ENCODE measurements around the gene SLC37A1.

The SLC37A1 gene

DNA sequence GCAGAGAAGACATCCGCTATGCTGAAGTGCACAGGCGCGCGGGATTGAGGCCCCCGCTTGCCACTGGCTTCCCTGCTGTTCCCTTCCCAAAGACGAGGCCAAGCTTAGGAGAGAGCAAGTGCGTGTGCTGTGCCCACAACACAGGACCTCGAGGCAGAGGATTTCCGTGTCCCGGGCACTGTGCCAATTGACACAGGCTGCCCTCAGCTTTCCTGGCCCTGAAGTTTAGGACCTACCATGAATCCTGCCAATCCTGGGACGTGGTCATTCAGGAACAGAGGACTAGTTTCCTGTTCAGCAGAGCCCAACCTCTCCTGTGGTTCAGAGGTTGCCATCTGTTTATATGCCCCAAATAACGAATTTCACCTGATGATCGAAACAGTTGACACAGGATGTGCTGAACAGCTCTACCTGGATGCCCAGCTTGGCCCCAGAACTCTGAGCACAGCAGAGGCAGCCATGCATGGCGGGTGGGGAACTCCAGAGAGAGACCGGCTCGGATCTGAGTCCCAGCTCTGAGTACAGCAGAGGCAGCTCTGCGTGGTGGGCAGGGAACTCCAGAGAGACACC, 22.0 kb downstream of the SLC37A1 start:
- Mint-ChIP-seq H3K36me3 (ENCODE audit: low read depth) (peaks cover 20% of the 10 kb centered on the region), H3K27me3 (no peaks in the 10 kb centered on the region), H3K9me3 (no peaks in the 10 kb centered on the region), H3K4me3 (no peak overlapping the region), H3K27ac (peak overlapping the region; percentile 26), H3K4me1 (ENCODE audit: low read depth) (peaks cover 27% of the 10 kb centered on the region)

DNA sequence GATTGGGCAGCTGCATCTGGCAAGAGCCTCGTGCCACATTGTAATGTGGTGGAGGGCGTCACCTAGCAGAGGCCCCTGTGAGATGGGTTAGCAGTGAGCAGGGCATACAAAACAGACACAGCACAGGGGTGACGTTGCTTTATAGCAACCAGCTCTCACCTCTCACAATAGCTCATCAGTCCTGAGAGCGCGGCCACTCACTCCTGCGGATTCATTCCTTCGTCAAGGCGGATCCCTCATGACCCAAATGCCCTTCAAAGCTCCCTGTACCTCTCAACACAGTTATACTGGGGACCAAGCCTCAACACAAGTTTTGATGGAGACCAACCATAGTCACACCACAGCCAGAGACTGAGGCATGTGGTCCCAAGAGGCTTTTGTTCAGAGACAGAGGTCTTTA, 22.9 kb downstream of the SLC37A1 start:
- no peak overlapping the region for H3K27ac Mint-ChIP-seq
- H3K36me3 Mint-ChIP-seq (ENCODE audit: low read depth), result peaks cover 20% of the 10 kb centered on the region
- H3K27me3 Mint-ChIP-seq, result no peaks in the 10 kb centered on the region
- H3K4me1 Mint-ChIP-seq (ENCODE audit: low read depth), result peaks cover 26% of the 10 kb centered on the region
- no peak overlapping the region for H3K4me3 Mint-ChIP-seq
- H3K9me3 Mint-ChIP-seq, result no peaks in the 10 kb centered on the region

DNA sequence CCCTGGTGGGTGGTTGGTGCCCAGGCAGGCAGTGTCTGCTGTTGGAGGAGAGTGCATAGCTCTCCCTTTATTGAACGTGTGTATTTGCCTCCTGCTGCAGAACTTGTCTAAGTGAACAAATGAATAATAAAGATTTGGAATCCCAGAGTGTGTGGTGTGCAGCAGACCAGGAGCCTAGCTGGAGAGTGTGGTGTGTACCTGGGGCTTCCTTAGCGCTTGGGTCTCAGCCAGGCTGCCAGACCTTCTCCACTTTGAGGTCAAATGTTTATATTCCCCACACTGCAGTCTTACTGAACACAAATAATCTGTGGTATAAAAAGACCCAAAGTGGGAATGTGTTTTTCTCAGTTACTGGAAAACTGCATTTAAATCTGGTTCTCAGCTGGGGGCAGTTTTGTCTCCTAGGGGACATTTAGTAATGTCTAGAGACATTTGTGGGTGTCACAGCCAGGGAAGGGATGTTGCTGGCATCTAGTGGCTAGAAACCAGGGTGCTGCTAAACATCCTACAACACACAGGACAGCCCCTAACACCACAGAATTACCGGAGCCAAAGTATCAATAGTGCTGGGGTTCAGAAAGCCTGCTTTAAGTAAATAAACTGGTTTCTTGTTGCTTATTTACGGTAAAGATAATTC, 23.6 kb downstream of the SLC37A1 start:
- H3K27me3 Mint-ChIP-seq, result no peaks in the 10 kb centered on the region
- no peak overlapping the region for H3K27ac Mint-ChIP-seq
- peaks cover 26% of the 10 kb centered on the region for H3K4me1 Mint-ChIP-seq (ENCODE audit: low read depth)
- peaks cover 20% of the 10 kb centered on the region for H3K36me3 Mint-ChIP-seq (ENCODE audit: low read depth)
- no peak overlapping the region for H3K4me3 Mint-ChIP-seq
- H3K9me3 Mint-ChIP-seq, result no peaks in the 10 kb centered on the region

DNA sequence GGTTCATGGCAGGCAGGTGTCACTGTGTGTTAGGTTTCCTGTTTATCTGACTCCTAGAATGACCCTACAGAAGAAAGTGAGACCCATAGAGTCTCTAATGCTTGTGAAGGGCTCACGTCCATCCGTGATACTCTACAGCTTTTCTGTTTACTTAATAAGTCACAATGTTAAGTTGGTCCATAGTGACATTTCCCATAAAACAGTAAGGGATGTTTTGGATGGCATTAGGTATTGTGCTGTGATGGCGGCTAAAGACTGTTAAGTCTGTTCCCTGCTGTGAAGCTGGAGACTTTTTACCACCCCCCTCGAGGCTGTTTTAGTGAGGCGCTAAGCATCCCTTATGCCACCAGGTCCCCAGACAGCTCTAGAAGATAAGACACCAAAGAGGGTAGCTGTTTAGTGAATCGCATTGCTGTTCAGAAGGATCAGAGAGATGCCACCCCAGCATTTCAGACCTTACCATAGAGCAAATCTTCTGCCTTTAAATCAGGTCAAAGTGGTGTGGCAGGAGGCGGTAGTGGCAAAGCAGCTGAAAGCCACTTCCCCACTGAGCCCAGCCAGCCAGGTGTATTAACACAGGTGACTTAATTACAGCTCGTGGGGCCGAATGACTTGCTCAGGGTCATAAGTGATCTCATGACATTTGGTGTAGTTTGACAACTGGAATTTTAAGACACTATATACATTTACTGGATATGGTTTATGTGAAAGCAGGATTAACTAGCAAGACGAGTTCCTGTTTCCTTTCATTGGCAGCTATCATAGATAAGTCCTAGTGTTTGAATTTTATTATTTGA, 25.0 kb downstream of the SLC37A1 start:
- Mint-ChIP-seq H3K36me3 (ENCODE audit: low read depth) (peaks cover 29% of the 10 kb centered on the region), H3K27ac (no peak overlapping the region), H3K4me1 (ENCODE audit: low read depth) (peaks cover 22% of the 10 kb centered on the region)

DNA sequence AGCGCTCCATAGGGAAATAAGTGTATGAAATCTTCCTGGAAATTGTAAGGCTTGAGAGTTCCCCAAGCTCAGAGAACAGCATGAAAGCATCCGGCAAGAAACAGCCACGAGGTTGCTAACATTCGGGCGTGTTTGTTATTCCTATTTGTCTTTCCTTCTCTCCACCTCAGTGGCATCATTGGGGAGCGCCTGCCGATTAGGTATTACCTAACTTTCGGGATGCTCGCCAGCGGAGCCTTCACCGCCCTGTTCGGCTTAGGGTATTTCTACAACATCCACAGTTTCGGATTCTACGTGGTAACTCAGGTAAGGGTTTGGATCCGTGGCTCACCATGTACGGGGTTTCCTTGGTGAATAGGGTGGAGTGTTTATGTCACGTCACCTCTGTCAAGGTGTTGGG, 25.7 kb downstream of the SLC37A1 start:
- H3K4me1 Mint-ChIP-seq (ENCODE audit: low read depth), result peaks cover 15% of the 10 kb centered on the region
- peaks cover 30% of the 10 kb centered on the region for H3K36me3 Mint-ChIP-seq (ENCODE audit: low read depth)
- H3K27ac Mint-ChIP-seq, result no peak overlapping the region
- no peaks in the 10 kb centered on the region for H3K27me3 Mint-ChIP-seq
- no peak overlapping the region for H3K4me3 Mint-ChIP-seq
- H3K9me3 Mint-ChIP-seq, result no peaks in the 10 kb centered on the region

More for the DNA sequence above, 25.0 kb downstream of the SLC37A1 start:
- Mint-ChIP-seq H3K27me3 (no peaks in the 10 kb centered on the region), H3K4me3 (no peak overlapping the region), H3K9me3 (no peaks in the 10 kb centered on the region)

DNA sequence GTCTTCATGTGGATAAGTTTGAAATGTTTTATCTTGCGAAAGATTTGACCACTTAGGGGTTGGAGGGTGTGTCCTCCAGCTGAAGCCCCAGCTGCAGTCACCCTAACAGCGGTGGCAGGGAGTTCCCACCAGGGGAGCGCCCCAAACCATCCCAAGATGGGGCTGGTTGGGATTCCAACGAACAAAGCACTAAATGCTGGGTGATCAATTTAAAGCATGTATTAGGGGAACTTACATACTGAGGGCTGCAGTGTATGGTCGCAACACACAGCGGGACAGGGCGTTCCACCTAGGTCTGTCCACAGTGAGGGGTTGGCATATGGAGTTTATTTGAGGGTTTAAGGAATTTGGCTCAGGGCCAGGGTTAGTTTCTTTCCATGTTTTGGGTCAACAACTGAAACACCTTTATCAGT, 26.3 kb downstream of the SLC37A1 start:
- Mint-ChIP-seq H3K27ac (no peak overlapping the region), H3K36me3 (ENCODE audit: low read depth) (peaks cover 28% of the 10 kb centered on the region), H3K4me1 (ENCODE audit: low read depth) (peaks cover 9% of the 10 kb centered on the region), H3K4me3 (no peak overlapping the region), H3K27me3 (no peaks in the 10 kb centered on the region), H3K9me3 (no peaks in the 10 kb centered on the region)

DNA sequence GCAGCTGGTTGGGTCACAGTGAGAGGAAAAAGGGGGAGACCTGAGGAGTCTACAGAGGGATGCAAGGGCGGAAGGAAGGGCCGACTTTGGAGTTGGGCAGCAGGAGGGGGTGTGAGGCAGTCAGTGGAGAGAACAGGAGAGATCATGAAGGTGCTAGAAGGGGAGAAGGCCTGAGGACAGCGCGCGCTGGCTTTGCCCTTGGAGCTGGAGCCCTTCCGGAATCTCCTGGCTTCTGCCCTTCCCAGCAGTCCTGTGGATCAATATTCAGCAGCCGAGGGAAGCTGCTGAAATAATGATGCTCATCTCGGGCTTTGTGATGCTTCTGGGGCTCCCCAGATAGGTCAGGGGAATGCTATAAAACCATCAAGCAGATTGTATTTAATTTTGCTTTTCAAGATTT, 26.7 kb downstream of the SLC37A1 start:
- Mint-ChIP-seq H3K36me3 (ENCODE audit: low read depth) (peaks cover 27% of the 10 kb centered on the region), H3K4me1 (ENCODE audit: low read depth) (peaks cover 7% of the 10 kb centered on the region), H3K27ac (no peak overlapping the region), H3K9me3 (no peaks in the 10 kb centered on the region), H3K27me3 (no peaks in the 10 kb centered on the region), H3K4me3 (no peak overlapping the region)

DNA sequence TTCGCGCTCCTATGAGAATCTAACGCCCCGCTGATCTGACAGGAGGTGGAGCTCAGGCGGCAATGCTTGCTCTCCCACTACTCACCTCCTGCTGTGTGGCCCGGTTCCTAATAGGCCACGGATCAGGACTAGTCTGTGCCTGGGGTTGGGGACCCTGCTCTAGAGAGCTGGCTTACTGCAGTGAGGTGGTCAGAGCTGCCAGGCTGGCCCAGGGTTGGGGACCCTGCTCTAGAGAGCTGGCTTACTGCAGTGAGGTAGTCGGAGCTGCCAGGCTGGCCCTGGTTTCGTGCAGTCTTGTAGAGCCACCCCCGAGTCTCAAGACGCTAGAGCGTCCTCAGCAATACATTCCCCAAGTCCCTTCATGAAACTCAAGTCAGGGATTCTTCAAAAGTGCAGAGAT, 27.5 kb downstream of the SLC37A1 start:
- Mint-ChIP-seq H3K27me3 (no peaks in the 10 kb centered on the region), H3K27ac (no peak overlapping the region), H3K4me1 (ENCODE audit: low read depth) (peaks cover 4% of the 10 kb centered on the region), H3K9me3 (no peaks in the 10 kb centered on the region), H3K36me3 (ENCODE audit: low read depth) (peaks cover 33% of the 10 kb centered on the region), H3K4me3 (no peak overlapping the region)

DNA sequence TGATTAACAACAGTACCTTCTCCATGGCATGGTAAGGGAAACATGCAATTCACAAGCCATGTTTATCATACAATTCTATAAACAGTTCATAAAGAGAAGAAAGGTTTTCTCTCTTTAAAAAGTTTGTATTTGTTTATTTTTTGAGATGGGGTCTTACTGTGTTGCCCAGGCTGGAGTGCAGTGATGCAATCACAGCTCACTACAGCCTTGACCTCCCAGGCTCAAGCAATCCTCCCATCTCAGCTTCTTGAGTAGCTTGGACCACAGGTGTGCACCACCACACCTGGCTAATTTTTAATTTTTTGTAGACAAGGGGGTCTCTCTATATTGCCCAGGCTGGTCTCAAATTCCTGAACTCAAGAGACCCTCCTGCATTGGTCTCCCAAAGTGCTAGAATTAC, 28.0 kb downstream of the SLC37A1 start:
- peaks cover 36% of the 10 kb centered on the region for H3K36me3 Mint-ChIP-seq (ENCODE audit: low read depth)
- H3K4me1 Mint-ChIP-seq (ENCODE audit: low read depth), result peaks cover 4% of the 10 kb centered on the region
- H3K4me3 Mint-ChIP-seq, result no peak overlapping the region
- H3K27me3 Mint-ChIP-seq, result no peaks in the 10 kb centered on the region
- H3K9me3 Mint-ChIP-seq, result no peaks in the 10 kb centered on the region
- H3K27ac Mint-ChIP-seq, result no peak overlapping the region

DNA sequence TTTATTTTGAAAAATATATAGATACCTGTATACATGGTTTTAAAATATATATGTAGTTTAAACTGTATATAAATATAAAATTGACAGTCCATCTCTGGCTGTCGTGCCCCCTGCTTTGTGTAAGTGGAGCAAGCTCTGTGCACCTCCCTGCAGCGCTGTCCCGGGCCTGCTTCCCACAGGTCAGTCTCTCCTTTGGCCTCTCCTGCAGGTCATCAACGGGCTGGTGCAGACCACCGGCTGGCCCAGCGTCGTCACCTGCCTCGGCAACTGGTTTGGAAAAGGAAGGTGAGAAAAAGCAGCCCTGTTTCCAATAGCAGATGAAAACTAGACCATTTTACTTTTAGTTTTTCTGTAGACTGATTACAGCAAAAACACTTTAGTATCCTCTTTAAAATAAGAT, 28.5 kb downstream of the SLC37A1 start:
- H3K27me3 Mint-ChIP-seq, result no peaks in the 10 kb centered on the region
- peaks cover 1% of the 10 kb centered on the region for H3K4me1 Mint-ChIP-seq (ENCODE audit: low read depth)
- H3K27ac Mint-ChIP-seq, result no peak overlapping the region
- H3K4me3 Mint-ChIP-seq, result no peak overlapping the region
- peaks cover 36% of the 10 kb centered on the region for H3K36me3 Mint-ChIP-seq (ENCODE audit: low read depth)
- H3K9me3 Mint-ChIP-seq, result no peaks in the 10 kb centered on the region

DNA sequence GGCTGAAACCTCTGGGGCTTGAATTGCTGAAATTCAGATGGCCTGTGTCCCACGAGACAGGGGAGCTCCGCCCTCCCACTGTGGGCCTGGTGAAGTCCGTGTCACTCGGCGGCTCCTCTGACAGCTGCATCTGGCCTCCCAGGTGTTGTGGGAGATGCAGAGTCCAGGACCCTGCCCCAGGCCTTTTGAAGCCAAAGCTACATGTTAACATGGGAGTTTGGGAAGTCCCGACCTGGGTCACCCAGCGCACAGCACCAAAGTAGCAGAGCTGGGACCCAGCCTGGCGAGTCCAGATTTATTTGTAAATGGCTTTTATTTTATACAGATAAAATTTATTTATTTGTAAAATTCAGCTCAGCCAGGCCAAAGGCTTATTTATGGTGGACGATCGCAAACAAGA, 28.9 kb downstream of the SLC37A1 start:
- no peak overlapping the region for H3K27ac Mint-ChIP-seq
- no peaks in the 10 kb centered on the region for H3K27me3 Mint-ChIP-seq
- H3K9me3 Mint-ChIP-seq, result no peaks in the 10 kb centered on the region
- H3K4me3 Mint-ChIP-seq, result no peak overlapping the region
- peaks cover 36% of the 10 kb centered on the region for H3K36me3 Mint-ChIP-seq (ENCODE audit: low read depth)
- no peaks in the 10 kb centered on the region for H3K4me1 Mint-ChIP-seq (ENCODE audit: low read depth)

DNA sequence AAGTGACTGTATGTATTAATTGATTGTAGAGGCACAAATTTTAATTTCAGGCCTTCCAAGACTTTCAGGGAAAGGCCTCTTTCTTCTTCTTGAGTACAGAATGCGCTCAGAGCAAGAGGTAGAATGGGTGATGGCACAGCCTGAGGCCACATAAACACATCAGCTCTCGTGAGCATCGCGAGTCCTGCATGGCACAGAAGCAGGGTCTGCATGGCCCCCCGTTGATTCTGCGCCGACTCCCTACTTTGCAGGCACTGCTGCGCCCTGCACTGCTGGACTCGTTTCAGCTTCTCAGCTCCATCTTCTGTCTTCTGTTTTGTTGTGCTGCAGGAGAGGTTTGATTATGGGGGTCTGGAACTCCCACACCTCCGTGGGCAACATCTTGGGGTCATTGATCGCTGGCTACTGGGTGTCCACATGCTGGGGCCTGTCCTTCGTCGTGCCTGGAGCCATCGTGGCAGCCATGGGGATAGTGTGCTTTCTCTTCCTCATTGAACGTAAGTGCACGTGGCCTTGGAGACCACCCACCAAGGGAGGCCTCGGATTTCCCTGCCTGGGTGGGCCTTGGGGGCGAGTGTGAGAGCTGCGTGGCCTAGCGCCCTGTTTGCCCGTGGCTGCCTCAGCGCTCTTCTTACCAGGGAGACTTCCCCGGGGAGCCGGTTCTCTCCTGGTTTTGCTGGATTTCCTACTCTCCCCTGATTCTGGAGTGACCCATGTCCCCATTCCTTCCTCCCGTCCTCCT, 29.6 kb downstream of the SLC37A1 start:
- Mint-ChIP-seq H3K4me1 (ENCODE audit: low read depth) (no peaks in the 10 kb centered on the region), H3K9me3 (no peaks in the 10 kb centered on the region), H3K27me3 (no peaks in the 10 kb centered on the region), H3K36me3 (ENCODE audit: low read depth) (peaks cover 43% of the 10 kb centered on the region), H3K4me3 (no peak overlapping the region), H3K27ac (no peak overlapping the region)

DNA sequence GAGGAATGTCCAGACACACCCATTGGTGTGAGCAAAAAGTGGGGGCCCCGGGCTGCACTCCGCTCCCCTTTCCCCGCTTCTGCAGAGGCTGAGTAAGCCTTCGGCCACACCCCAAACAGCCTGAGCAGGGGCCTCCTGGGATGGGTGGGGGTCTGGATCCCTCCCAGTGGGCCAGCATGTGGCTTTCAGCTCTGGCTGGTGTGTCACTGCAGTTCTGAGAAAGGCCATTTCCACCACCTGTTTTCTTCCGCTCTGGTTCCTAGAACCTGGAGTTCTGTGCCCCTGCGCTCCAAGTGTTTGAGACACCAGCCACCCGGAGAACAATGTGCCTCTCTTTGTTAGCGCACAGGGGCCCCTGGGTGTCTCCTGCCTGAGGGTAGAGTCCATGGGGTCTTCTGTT, 30.9 kb downstream of the SLC37A1 start:
- Mint-ChIP-seq H3K27ac (no peak overlapping the region), H3K27me3 (no peaks in the 10 kb centered on the region), H3K4me3 (no peak overlapping the region), H3K9me3 (no peaks in the 10 kb centered on the region), H3K36me3 (ENCODE audit: low read depth) (peaks cover 41% of the 10 kb centered on the region), H3K4me1 (ENCODE audit: low read depth) (no peaks in the 10 kb centered on the region)

DNA sequence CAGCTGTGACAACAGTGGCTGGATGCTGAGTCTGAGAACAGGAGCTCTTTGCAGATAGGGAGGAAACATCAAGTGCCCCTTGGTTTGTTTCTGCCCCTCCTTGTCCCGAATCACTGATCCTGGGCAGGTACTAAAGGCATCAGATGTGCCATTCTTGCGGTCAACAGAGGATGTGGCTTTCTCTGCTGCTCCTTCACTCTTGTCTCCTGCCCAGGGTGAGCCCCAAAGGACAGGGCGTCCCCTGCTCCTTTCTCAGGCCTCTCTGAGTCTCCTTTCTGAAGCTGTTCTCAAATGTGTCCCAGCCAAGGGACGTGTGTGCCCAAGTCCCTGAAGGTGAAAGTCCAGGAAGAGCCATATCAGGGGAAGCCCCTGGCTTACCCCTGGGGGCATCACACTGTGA, 31.7 kb downstream of the SLC37A1 start:
- Mint-ChIP-seq H3K4me1 (ENCODE audit: low read depth) (no peaks in the 10 kb centered on the region), H3K27ac (no peak overlapping the region), H3K27me3 (no peaks in the 10 kb centered on the region), H3K4me3 (no peak overlapping the region), H3K36me3 (ENCODE audit: low read depth) (peaks cover 41% of the 10 kb centered on the region), H3K9me3 (no peaks in the 10 kb centered on the region)

DNA sequence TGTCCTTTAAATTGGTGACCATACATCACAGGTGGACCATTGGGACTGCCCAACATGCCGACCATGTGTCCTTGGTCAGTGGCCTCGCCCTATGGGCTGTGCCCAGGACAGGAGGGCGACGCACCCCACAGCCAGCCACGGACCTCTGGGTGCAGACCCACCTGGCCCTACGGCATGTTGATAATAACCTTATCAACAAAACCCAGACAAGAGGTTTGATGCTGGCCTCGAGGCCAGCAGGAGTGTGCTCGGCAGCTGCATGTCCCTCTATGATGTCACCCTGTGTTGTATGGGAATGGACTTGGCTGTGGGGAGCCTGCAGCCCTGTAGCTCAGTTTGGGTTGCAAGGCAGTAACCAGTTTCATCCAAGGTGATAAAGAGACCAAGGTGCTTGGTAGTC, 32.1 kb downstream of the SLC37A1 start:
- Mint-ChIP-seq H3K27ac (no peak overlapping the region), H3K27me3 (no peaks in the 10 kb centered on the region), H3K9me3 (no peaks in the 10 kb centered on the region), H3K4me3 (no peak overlapping the region), H3K36me3 (ENCODE audit: low read depth) (peaks cover 42% of the 10 kb centered on the region), H3K4me1 (ENCODE audit: low read depth) (no peaks in the 10 kb centered on the region)

Data from stimulated activated naive CD8-positive, alpha-beta T cell treated with anti-CD3 and anti-CD28 coated beads, Interleukin-15, Interleukin-2, amounts not matched to agents 100 ng/mL and 50 ng/mL, for 24 hours (primary cell).